ENCODE data around the gene KHDRBS2. TPM values are rescaled to one million over a fixed set of nuclear protein-coding genes. Genes with fewer than 3 reads are reported as not detected.

Gene KHDRBS2
- total RNA-seq, 2 donors from 2014 or later: 0.12 TPM; not detected in 1

GRCh38 chr6:62045502-62045901 lies 240.5 kb downstream of the KHDRBS2 start:
- intact Hi-C loops (cut with DNase I): no loop called here
- ATAC-seq (no peak), DNase-seq (no peak)

GRCh38 chr6:62043084-62043483 lies 242.9 kb downstream of the KHDRBS2 start:
- intact Hi-C loops (cut with DNase I): no loop called here
- ATAC-seq: no peak
- no peak for DNase-seq

GRCh38 chr6:62042429-62042828 lies 243.6 kb downstream of the KHDRBS2 start:
- no peak for DNase-seq
- no peak for ATAC-seq
- intact Hi-C loops (cut with DNase I): no loop called here

- intact Hi-C loops (cut with DNase I): no loop called here
- no peak for ATAC-seq
Observed at GRCh38 chr6:62039605-62040004, 246.4 kb downstream of the KHDRBS2 start.

GRCh38 chr6:62037445-62037844 lies 248.6 kb downstream of the KHDRBS2 start:
- ATAC-seq: no peak
- intact Hi-C loops (cut with DNase I): no loop called here
- no peak for DNase-seq

More at GRCh38 chr6:62039605-62040004, 246.4 kb downstream of the KHDRBS2 start:
- no peak for DNase-seq

- no peak for DNase-seq
- intact Hi-C loops (cut with DNase I): no loop called here
- no peak for ATAC-seq
Observed at GRCh38 chr6:62035952-62036351, 250.1 kb downstream of the KHDRBS2 start.

- ATAC-seq: no peak
- no peak for DNase-seq
- intact Hi-C loops (cut with DNase I): no loop called here
Observed at GRCh38 chr6:62013719-62014118, 272.3 kb downstream of the KHDRBS2 start.

GRCh38 chr6:62009445-62009844 lies 276.6 kb downstream of the KHDRBS2 start:
- no peak for ATAC-seq
- intact Hi-C loops (cut with DNase I): no loop called here
- no peak for DNase-seq

GRCh38 chr6:61989616-61990015 lies 296.4 kb downstream of the KHDRBS2 start:
- DNase-seq (no peak), ATAC-seq (no peak)
- intact Hi-C loops (cut with DNase I): no loop called here

GRCh38 chr6:61980622-61981021 lies 305.4 kb downstream of the KHDRBS2 start:
- intact Hi-C loops (cut with DNase I): no loop called here
- ATAC-seq (no peak), DNase-seq (no peak)

- ATAC-seq: no peak
- intact Hi-C loops (cut with DNase I): no loop called here
- DNase-seq: no peak
Observed at GRCh38 chr6:61977947-61978346, 308.1 kb downstream of the KHDRBS2 start.

- no peak for ATAC-seq
- no peak for DNase-seq
- intact Hi-C loops (cut with DNase I): no loop called here
Observed at GRCh38 chr6:61977099-61977498, 308.9 kb downstream of the KHDRBS2 start.

GRCh38 chr6:61959196-61959595 lies 326.8 kb downstream of the KHDRBS2 start:
- DNase-seq (no peak), ATAC-seq (no peak)
- intact Hi-C loops (cut with DNase I): no loop called here

GRCh38 chr6:61953851-61954250 lies 332.2 kb downstream of the KHDRBS2 start:
- ATAC-seq: no peak
- intact Hi-C loops (cut with DNase I): no loop called here
- no peak for DNase-seq

GRCh38 chr6:61951586-61951985 lies 334.4 kb downstream of the KHDRBS2 start:
- intact Hi-C loops (cut with DNase I): no loop called here
- ATAC-seq: no peak

GRCh38 chr6:61950811-61951210 lies 335.2 kb downstream of the KHDRBS2 start:
- intact Hi-C loops (cut with DNase I): no loop called here
- ATAC-seq (no peak), DNase-seq (no peak)

More at GRCh38 chr6:61951586-61951985, 334.4 kb downstream of the KHDRBS2 start:
- DNase-seq: no peak

GRCh38 chr6:61949971-61950370 lies 336.1 kb downstream of the KHDRBS2 start:
- intact Hi-C loops (cut with DNase I): no loop called here
- no peak for DNase-seq
- no peak for ATAC-seq

GRCh38 chr6:61949161-61949560 lies 336.9 kb downstream of the KHDRBS2 start:
- ATAC-seq (no peak), DNase-seq (no peak)
- intact Hi-C loops (cut with DNase I): no loop called here

- intact Hi-C loops (cut with DNase I): no loop called here
- DNase-seq (no peak), ATAC-seq (no peak)
Observed at GRCh38 chr6:61947311-61947947, 338.6 kb downstream of the KHDRBS2 start.

GRCh38 chr6:61940919-61941318 lies 345.1 kb downstream of the KHDRBS2 start:
- DNase-seq (no peak), ATAC-seq (no peak)
- intact Hi-C loops (cut with DNase I): no loop called here

GRCh38 chr6:61935242-61935846 lies 350.7 kb downstream of the KHDRBS2 start:
- ATAC-seq (no peak), DNase-seq (no peak)
- intact Hi-C loops (cut with DNase I): no loop called here
